Suppressor macrophage treated with lipopolysaccharide for 4 hours (primary cell): Measurements from ENCODE around the gene RBX1.
"Not testable (repeated sequence)": the region's sequence is repeated elsewhere in the genome, so short reads cannot be mapped to it uniquely, and the experiment has no call there.

ENCODE experiments used
- DNase-seq: peaks from one replicate; pipeline ENCODE4 v3.0.0-alpha.2; 2020

Gene RBX1

DNA sequence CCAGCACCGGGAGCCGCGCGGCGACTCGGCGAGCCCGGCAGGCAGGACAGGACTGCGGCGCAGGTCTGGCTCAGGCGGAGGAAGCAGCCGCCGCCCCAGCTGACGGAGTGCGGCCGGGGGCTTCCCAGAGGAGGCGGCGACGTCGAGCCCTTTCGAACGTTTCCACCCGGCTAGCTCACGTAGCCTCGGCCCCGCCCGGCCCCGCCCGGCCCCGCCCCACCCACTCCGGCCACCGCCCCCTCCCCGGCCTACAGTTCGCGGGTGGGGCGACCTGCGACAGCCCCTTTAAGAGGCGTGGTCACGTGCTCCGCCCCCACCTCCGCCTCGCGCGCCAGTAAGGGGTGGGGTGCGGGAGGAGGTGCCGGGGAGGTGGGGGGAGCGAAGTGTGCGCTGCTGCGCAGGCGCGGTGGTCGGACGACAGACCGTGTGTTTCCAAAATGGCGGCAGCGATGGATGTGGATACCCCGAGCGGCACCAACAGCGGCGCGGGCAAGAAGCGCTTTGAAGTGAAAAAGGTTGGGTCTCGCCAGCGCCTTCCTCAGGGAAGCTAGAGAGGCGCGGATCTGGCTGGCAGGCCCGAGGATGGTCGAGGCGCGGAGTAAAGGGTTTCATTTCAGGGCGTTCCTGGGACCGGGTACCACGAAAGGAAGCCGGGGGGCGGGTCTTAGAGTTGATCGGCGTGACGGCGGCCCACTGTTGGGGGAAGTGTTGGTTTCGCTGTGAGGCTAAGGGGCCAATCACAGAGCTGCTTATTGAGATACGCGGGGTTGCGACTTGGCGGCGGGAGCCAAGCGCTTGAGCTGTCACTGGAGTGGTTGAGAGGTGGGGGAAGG is at the start of gene RBX1:
Gene RBX1, plus strand, starts transcription at position 417 of the 833 bp plus-strand sequence. Its CDS starts 21 bp downstream, at position 438.
- DNase-seq, result peak; percentile 99

DNA sequence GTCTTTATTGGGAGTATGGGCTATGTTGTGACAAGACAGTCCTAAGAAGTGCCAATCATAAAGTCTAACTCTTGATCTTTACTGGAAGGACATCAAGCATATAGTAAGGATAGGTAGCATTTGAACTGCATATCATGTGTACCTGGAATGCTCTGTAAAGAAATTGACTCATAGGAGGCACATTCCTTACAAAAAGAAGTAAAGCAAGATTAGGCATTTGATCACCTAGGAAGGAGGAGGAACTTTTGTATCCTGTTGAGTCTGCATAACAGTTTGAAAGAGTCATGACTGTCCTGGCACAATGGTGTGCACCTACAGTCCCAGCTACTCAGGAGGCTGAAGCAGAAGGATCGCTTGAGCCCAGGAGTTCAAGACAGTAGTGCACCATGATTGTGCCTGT is 47.1 kb upstream of the RBX1 start:
- no peak for DNase-seq

DNA sequence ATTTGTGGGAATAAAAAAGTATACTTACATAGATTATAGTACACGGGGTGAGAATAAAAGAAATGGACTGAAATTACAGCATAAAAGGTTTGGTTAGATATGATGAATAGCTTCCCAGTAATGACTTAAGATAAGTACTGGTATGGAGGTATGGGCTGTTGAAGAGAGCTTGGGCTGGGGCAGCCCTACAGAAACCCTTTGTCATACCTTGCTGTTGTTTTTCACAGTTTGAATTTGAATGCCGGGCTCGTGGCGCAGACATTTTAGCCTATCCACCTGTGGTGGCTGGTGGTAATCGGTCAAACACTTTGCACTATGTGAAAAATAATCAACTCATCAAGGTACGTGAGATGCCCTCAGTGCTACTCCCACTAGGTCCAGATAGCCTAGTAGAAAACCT is 42.3 kb upstream of the RBX1 start:
- DNase-seq, result no peak

DNA sequence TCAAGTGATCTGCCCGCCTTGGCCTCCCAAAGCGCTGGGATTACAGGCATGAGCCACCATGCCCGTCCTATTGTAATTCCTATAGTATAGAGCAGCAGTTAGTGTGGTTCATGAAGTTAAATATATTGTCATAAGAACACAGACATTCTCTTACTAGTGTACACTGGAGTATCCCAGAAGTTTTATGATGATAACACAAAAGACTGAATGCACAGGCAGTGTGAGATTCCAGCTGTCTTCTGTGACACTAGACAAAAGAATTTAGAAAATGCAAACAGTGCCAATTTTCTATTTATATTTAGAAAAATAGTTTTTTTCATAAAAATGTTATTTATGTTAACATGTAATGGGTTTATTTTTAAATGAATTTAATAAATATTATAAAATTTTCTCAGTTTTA is 39.4 kb upstream of the RBX1 start:
- no peak for DNase-seq

DNA sequence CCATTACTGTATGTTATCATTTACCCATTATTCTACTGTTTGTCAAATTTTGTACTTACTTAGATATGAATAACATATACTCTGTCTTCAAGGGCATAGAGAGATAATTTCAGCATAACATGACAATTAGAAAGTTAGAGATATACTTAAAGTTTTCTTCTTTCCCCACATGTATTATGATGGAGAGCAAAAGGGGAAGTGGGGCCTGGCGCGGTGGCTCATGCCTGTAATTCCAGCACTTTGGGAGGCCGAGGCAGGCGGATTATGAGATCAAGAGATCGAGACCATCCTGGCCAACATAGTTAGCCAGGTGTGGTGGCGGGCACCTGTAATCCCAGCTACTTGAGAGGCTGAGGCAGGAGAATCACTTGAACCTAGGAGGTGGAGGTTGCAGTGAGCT is 38.2 kb upstream of the RBX1 start:
- not testable (repeated sequence) for DNase-seq

DNA sequence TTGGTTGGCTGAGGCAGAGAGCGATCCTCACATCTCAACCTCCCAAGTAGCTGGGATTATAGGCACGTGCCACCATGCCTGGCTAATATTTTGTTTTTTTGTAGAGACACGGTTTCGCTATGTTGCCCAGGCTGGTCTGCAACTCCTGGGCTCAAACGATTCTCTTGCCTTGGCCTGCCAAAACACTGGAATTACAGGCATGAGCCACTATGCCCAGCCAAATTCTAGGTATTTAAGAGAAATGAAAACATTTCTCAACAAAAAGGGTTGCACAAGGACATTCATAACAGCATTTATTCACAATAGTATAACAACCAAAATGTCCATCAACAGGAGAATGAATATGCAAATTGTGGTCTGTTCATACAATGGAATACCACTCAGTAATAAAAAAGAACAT is 31.7 kb upstream of the RBX1 start:
- DNase-seq, result no peak

DNA sequence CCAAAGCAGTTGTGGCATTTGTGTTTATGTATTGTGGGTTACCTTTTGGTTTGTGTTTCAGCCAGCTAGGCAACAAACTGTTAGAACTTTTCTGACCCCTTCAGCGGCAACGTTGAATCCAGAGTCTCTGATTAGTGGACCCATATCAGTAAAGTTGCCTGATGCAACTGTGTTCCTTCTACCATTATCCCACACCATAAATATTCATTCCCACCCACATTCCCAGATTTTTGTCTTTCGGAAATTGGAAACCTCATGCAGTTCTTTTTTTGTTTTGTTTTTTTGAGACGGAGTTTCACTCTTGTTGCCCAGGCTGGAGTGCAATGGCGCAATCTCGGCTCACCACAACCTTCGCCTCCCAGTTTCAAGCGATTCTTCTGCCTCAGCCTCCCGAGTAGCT is 30.7 kb upstream of the RBX1 start:
- DNase-seq, result no peak

DNA sequence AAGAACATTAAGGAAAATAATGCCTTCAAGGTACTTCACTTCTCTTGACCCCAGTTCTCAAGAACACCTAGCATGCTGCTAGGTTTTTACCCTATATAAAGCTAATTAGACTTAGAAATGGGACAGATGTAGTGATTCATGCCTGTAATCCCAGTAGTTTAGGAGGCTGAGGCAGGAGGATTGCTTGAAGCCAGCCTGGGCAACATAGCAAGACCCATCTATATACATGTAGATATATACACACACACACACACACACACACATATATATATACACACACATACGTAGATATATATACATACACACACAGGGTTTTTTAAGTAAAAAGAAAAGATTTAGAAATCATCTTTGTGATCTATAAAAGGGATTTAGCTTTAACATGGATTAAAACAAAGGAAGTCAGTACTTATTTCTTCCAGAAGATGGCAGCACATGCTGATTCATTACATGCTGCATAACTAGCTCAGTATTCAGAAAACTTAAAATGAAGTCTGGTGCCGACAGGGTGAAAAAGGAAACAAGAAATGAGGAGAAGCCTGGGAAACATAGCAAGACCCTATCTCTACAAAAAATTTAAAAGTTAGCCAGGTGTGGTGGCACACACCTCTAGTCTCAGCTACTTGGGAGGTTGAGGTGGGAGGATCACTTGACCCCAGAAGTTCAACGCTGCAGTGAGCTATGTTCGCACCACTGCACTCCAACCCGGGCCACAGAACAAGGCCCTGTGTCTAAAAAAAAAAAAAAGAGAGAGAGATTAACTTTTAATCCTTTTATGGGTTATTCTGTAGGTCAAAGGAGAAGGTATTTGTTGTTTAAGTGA is 28.5 kb upstream of the RBX1 start:
- DNase-seq, result peak; percentile 80

DNA sequence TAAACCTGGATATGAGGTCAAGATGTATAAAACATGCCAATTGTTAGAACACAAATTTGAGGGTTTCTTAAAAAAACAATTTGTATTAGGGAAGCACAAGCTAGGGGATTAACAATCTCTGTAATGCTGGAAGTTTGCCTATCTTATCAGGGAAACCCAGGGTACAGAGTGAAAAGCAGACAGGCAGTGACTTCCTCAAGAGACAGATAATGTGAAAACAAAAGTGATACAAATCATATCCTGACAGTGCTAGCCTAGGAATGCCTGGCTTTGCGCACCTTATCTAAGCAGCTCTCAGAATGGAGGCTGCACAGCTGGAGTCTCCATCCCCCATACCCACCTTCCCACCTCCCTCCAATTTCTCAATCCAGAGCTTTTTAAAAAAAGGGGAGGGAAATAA is 22.5 kb upstream of the RBX1 start:
- no peak for DNase-seq

DNA sequence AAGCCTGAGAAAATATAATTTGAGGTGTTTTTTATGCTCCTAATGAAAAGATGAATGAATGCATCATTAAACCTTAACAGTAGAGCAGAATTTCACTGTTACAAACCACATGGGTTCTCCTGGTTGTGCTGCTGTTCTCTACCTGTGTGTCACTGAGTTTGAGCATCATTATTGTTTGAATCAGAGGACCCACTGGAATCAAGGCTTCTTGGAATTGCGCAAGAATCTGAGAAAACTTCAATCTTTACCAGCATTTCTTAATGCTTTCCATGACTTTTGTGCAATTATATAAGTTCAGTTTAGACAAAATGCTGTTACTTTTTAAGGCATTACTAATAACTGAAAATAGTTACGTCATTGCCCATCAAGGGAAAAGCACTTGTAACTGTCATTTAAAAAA is 18.8 kb upstream of the RBX1 start:
- no peak for DNase-seq

DNA sequence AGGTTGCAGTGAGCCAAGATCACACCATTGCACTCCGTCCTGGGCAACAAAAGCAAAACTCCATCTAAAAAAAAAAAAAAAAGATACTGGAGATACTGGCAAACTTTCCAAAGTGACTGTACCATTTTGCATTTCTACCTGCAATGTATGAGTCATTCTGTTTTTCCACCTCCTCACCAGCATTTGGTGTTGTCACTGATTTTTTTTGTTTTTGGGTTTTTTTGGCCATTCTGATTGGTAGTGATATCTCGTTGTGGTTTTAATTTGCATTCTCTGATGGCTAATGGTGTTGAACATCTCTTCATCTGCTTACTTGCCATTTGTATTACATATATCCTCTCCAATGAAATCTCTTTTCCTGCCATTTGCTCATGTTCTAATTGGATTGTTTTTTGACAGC is 12.0 kb upstream of the RBX1 start:
- no peak for DNase-seq

DNA sequence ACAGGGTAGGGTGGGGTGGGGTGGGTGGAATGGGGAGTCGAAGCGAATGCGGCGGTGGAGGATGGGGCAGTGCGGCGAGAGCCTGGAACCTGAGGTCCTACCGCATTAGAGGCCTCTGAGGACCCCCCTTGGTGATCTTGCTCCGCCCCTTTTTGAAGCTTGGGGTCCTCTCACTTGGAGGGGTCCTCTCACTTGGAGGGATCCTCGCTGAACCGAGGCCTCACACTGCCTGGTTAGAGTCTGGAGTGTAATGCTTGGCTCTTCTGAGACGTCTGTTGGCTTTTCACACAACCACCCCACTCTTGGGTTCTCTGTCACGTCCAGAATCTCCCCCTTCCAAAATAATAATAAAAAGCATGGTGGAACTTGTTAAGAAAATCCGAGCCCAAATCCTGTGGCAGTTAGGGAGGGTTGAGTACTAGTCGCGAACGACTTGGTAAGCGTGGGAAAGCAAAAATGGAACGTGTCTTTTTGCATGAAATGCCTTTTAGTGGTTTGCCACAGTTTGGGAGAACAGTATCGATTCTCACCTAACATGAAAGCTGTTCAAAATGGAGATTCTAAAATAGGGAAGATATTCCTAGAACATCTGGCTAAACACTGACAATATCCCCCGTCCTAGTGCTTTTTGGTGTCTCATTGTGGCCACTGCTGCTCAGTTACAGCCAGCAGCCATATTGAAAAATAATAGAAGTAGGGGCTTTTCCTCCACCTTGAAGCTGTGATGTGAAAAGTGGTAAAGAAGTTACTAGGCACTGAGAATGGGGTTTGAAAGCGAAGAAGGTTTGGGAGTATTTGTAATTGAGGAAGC is 822 bp downstream of the RBX1 start:
- DNase-seq, result peak; percentile 61

DNA sequence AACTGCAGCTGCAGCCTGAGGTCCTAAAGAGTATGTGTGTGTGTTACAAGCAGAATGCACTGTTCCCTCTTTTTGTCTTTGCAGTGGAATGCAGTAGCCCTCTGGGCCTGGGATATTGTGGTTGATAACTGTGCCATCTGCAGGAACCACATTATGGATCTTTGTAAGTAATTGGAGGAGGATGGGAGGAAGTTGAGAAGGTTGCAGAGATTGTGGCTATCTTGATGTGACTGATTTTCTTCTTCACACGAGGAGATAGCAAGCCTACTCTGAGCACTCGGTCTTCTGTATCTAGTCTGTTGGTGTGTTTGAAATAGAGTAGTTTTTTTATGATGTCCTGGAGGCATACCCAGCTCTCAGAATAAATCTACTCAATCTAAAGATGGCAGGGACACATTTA is 2.3 kb downstream of the RBX1 start:
- DNase-seq, result no peak

DNA sequence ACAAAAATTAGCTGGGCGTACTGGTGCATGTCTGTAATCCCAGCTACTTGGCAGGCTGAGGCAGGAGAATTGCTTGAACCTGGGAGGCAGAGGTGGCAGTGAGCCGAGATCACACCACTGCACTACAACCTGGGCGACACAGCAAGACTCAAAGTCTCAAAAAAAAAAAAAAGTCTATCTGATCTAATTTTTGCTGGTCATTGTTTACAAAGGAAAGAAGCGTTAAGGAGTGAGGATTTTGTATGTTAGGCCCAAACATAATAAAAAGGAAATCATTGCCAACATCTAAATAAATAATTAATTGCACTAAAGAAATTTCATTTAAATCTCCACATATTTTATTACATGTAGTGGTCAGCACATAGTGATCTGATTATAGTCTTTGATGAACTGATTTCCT is 2.9 kb downstream of the RBX1 start:
- no peak for DNase-seq

DNA sequence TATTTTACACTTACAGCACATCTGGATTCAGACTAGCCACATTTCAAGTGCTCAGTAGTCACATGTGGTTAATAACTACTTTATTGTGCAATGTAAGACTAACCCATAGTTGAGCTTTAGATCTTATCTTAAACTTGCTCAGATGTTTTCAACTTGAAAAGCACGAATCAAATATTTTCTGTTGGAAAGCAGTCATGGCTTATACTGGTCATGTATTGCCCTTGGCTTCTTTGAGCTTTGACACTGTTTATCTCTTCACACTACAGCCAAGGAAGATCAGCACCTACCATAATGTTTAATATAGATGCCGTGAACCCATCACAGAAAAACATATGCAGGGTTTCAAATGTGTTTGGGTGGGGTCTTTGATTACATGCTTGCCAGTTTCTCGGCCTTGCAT is 4.4 kb downstream of the RBX1 start:
- no peak for DNase-seq

DNA sequence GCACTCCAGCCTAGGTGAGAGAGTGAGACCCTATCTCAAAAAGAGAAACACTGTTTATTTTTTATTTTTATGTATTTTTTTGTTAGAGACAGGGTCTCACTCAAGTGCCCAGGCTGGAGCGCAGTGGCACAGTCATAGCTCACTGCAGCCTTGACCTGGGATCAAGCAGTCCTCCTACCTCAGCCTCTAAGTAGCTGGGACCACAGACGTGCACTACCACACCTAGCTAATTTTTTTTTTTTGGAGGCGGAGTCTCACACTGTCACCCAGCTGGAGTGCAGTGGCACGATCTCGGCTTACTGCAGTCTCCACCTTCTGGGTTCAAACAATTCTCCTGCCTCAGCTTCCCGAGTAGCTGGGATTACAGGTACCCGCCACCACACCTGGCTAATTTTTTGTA is 6.4 kb downstream of the RBX1 start:
- no peak for DNase-seq

DNA sequence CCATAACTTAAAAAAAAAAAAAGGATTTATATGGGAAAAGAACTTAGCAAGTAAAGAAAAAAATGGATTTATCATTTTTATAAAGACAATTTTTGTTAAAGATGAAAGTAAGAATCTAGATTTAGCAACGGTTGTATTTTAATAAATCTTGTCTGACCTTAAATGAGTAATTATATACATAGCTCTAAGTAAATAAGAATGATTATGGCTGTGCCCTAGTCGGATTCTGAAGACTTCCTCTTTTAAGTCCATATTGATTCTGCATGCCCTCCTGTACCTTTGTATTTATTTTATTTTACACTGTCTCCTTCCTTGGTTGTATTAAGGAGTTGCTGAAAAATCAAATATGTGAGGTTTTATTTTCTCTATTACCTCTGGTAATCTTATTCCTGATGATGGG is 7.1 kb downstream of the RBX1 start:
- DNase-seq, result no peak

DNA sequence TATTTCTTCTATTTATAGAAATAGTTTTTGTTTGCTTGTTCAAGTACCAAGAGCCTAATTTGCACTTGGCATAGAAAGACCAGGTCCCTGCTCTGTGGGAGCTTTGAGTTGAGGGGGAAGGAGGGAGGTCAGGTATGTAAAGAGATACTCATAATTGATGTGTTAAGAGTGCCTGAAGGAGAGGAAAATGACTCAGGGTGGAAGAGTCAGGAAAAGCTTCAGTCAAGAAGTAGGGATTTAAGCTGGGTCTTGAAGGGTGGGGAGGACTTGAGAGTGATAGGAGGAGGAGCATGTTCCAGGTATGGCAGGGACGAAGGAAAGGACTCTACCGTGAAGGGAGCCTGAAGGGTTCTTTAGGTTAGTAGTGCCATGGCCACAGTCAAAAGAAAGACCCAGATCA is 9.0 kb downstream of the RBX1 start:
- DNase-seq, result no peak

DNA sequence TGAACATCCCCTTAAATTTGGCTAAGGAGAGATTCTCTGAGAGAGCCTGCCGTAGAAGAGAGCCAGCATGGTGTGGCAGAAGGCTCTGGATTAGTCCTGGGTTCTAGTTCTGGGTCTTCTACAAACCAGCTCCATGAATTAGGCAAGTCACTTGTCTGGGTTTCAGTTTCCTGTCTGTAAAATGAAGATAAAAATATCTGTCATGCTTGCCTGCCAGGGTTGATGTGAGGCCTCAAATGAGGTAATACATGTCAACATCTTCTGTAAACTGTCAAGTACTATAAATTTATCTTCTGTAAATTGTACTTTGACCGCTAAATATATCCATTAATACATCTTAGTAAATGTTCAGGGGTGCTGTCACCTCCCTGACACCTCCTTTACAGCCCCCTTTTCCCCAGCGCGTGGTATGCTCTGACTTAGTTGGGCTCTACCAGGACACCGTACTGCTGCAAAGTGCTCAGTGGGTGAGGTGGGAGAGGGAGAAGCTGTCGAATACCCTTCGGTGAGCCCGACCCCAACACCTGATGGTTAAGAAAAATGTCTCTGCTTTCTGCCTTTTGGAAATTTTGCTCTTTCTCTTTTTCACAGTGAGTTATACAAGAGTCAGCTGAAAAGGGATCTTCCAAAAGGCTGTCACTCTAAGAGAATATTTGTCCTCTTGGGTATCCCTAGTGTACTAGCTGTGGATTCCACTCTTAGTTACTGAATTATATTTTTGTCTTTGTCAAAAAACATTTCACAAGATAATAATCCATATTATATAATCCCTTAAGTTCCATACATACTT is 15.0 kb downstream of the RBX1 start:
- peak; percentile 77 for DNase-seq

DNA sequence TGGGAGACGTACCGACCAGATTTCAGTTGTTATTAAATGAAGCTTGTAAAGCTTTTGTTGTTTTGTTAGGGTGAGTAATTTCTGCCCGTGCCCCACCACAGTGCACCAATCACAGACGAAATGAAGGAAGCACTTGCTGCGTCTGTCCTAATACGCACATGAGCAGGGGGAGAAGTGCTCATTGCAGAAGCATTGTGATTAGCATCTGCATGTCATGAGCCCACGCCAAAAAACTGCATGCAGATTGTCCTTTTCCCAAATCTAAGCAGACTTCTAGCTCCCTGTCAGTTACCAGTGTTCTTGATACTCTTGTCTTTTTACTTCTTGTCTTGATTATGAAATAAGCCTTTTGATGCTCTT is 15.5 kb downstream of the RBX1 start:
- peak; percentile 82 for DNase-seq

DNA sequence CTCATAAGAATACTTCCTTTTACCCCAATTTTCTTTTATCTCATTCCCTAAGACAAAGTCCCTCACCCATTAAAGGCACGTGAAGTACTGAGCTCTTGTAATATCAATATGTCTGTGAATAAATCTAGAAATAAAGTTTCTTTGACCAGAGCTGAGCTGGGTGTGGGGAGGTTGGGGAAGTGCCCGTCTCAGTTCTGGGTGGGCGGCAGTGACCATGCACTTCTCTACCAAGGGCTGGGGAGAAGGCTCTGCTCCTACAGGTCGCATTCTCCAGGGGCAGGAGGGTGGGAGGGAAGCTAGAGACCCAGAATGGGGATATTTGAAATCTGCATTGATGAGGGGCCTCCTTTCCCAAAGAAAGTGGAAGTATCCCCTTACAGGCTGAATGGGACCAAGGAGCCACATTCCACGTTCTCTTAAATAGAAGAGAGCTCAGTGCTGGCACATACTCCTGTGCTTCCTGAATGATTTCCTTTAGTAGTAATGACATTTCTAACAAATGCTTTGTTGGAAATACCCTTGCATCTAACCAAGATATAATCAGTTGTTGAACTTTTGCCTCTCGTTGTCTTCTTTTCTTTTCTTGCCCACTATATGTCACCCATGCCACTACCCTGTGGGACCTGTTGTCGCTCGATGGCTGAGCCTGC is 16.1 kb downstream of the RBX1 start:
- DNase-seq, result peak; percentile 57

DNA sequence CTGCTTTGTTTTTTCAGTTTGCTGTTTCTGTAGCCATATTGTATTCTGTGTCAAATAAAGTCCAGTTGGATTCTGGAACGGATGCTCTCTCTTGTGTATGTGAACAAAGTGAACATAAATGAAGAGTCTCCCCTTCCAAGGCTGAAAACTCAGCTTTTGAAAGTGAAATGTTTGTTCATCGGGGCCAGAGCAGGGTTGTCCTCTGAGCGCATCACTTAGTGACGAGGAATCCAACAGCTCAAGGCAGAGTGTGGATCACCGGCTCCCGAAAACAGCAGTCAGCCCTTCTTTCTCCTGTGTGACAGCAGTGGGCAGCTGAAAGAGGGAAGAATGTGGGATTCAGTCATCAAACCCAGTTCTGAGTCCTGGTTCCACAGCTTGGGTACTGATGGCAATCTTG is 21.4 kb downstream of the RBX1 start:
- DNase-seq, result no peak
